GM08714 (cell line): ENCODE measurements around the gene SMARCE1.

Experiments
- H3K4me3 ChIP-seq: fragments of 200-500 bp; sonication (Bioruptor generic); 2 replicates; pipeline ENCODE4 v1.5.1; 2014; ENCODE audit warnings: mild to moderate bottlenecking, low read length, inconsistent platforms
- ZNF274 ChIP-seq: IDR thresholded peaks from 2 replicates; pipeline ENCODE4 v1.6.1; 2012; ENCODE audit warnings: mild to moderate bottlenecking, low read depth, low read length

SMARCE1 gene

GRCh38 chr17:40664582-40665333, 17.1 kb upstream of the SMARCE1 start, which contains the start of gene KRT222:
Gene KRT222, minus strand, starts transcription at chr17:40665177. Its CDS starts 78 bp downstream, at chr17:40665099.
- H3K4me3 ChIP-seq: no peak within 1 kb of the TSS
- TF ChIP-seq ZNF274: no peak

DNA sequence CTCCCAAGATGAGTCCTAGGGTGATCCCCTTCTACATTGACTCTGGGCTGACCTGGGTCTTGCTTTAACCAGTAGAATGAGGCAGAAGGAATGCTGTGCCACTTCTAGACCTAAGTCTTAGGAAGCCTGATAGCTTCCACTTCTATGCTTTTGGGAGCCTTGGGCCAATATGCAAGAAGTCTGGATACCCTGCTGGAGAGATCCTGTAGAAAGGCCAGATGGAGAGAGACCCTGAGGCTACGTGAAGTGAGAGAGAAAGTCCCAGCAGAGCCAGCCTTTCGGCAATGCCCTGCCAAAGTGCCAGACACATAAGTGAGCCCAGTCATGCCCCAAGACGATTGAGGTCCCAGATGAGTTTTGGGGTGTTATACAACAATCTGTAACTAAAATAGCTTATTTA, 15.6 kb upstream of the SMARCE1 start:
- no peak overlapping the region for H3K4me3 ChIP-seq
- TF ChIP-seq ZNF274: no peak

DNA sequence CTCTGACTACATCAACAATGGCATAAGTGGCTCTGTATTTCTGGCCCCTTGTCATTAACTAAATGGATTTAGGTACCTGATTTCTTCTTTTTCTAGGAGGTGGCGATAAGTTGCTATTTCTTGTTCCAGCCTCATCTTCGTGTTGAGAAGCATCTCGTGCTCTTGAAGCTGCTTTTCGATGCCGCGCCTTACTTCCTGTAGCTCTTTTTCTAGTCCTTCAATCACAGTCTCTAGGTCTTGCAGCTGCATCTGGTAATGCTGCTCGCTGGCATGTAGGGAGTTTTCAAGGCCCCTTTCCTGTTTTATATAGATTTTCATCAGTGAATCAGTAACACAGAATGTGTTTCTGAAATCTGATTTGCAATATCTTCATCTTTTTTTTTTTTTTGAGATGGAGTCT, 12.3 kb upstream of the SMARCE1 start:
- H3K4me3 ChIP-seq: no peak overlapping the region

GRCh38 chr17:40658396-40658795, 10.8 kb upstream of the SMARCE1 start:
- H3K4me3 ChIP-seq: no peak overlapping the region

More for the DNA sequence above, 12.3 kb upstream of the SMARCE1 start:
- no peak for TF ChIP-seq ZNF274

GRCh38 chr17:40651939-40652338, 4.3 kb upstream of the SMARCE1 start:
- no peak for TF ChIP-seq ZNF274
- H3K4me3 ChIP-seq: no peak overlapping the region

More at GRCh38 chr17:40658396-40658795, 10.8 kb upstream of the SMARCE1 start:
- no peak for TF ChIP-seq ZNF274

GRCh38 chr17:40648384-40648968, 858 bp upstream of the SMARCE1 start:
- TF ChIP-seq ZNF274: no peak
- peak overlapping the region; percentile 91 for H3K4me3 ChIP-seq

DNA sequence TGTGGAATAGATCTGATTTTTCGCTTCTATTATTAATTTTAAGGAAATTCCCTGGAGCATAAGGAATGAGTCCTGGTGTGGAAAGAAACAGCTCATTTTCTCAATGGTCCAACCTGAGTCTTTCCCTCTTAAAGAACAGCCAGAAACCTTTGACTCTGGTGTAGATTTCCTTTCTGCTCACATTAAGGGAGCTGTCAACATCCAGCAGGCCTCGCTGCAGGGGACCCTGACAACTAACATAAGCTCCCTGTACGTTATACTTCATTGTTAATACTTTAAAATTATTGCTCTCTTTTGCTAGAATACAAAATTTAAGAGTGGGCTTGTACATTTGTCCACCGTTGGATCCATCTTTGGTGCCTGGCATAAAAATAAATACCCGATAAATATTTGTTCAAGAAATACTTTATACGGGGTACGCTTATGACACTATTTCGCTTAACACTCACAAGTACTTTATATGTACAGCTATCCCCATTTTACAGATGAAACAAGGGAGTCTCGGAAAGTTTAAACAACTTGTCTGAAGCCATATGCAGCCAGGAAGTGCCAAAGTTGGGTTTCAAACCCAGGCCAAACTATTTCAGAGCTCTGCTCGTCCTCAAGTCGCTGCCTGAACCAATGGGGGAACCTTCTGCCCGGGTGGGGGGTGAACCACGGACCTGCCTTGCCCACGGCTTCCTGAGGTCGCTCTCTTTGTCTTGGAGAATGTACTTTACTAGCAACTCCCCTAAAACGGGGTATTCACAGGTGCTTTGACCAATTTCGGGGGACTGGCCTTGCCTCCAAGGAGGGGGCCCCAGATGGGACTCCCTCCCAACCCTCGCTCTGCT, 611 bp downstream of the SMARCE1 start:
- TF ChIP-seq ZNF274: no peak
- H3K4me3 ChIP-seq: peak overlapping the region; percentile 91

GRCh38 chr17:40645943-40646342, 1.7 kb downstream of the SMARCE1 start:
- H3K4me3 ChIP-seq: peak overlapping the region; percentile 91; the same call in 1 of the 2 replicates
- TF ChIP-seq ZNF274: no peak

DNA sequence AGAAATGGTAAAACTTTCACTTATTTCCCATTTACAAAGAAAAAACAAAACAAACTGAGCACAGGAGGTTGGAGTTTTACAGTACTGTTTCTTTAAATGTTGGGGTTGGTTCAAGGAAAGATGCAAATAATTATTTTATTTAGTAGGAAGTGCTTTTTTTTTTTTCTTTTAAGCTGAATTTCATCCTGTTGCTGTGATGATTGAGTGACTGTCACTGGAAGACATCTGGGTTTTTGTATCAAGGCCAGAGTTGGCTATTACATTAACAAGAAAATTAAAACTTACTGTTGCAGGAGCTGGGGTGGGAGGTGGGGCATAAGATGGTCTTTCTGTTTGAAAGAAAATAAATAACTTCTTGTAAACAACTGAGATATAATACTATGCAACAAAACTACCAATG, 2.3 kb downstream of the SMARCE1 start:
- no peak overlapping the region; the same call in 1 of the 2 replicates for H3K4me3 ChIP-seq
- no peak for TF ChIP-seq ZNF274

DNA sequence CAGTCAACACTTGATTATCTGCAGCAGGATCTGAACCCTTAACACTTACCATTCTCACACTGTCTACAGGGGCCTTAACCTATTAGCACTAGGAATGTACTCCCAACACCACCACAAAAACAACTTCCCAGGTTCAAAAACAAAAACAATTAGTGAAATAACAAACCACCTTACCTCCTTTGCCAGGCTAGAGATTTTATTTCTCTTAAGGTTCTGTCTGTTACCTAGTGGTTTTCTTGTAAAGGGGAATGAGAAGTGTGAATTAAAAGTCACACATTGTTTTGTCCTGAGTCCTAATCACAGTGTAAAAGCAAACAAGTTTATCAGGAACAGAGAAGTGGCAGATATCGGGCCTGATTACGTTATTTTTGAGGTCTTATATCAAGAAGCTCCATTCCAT, 9.7 kb downstream of the SMARCE1 start:
- H3K4me3 ChIP-seq: no peak overlapping the region
- no peak for TF ChIP-seq ZNF274

DNA sequence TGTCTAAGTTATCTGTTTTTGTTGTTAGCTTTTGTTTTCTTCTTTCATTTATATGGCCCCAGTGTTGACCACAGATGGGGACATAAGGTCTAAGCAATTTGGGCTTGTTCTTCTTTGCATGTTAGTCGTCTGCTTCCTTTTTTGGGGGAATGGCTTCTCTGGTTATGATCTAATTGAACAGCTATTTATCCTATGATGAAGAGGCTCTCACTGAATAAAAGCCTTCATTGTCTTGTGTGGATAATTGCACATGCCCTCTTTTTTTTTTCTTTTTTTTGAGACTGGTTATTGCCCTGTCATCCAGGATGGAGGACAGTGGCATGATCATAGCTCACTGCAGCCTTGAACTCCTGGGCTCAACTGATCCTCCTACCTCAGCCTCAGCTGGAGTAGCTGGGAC, 13.7 kb downstream of the SMARCE1 start:
- TF ChIP-seq ZNF274: no peak
- no peak overlapping the region for H3K4me3 ChIP-seq

- H3K4me3 ChIP-seq: no peak overlapping the region
- TF ChIP-seq ZNF274: no peak
Measured at GRCh38 chr17:40632216-40632615, 15.4 kb downstream of the SMARCE1 start.

DNA sequence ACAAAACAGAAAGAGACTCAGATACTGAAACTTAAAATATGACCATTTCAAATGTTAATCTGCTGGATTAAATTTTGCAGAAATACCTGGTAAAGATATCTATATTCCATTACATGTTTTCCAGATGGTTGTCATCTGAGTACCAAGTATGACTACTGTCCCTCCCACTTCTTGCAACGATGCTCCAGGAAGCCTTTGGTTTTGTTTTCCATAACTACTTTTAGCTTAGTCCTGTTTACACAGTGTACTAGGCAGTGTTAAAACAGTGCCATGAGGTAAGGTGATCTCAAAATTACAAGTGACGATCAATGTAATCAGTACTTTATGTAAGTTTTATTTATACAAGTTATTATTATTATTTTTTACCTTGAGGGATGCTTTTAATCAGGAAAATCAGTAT, 17.8 kb downstream of the SMARCE1 start:
- H3K4me3 ChIP-seq: no peak overlapping the region
- TF ChIP-seq ZNF274: no peak

DNA sequence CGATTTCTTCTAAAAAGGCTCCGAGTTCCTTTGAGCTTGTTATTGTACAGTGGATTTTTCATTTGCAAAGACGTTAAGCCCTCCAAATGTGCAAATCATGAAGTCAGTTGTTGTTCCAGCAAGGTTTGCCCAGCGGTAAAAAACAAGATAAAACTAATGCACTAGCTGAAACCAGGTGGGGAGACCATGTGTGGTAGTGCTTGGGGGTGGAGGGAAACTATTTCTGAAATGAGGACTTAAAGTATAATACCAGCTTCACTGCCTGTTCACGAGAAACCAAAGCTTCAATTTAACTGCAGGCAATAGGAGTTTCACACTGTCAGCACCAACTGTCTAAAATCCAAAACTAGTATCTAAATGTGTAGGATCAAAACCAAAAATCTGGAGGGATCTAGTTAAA, 22.3 kb downstream of the SMARCE1 start:
- H3K4me3 ChIP-seq: no peak overlapping the region
- no peak for TF ChIP-seq ZNF274
